PFSK-1 (cell line): Measurements from ENCODE around the gene RECQL.

Experiments
- FOXP2 ChIP-seq: optimal IDR thresholded peaks from 2 replicates; pipeline ENCODE3; 2011; ENCODE audit warnings: borderline replicate concordance, control low read depth, inconsistent platforms; ENCODE audit not compliant: insufficient read depth; ENCODE audit errors: extremely low read length, extremely low read depth
- POLR2AphosphoS5 ChIP-seq: IDR thresholded peaks from 2 replicates; pipeline ENCODE4 v1.6.1; 2012; ENCODE audit warnings: low read depth, mild to moderate bottlenecking, control low read depth, low read length, moderate library complexity
- SIN3A ChIP-seq: IDR thresholded peaks from 2 replicates; pipeline ENCODE4 v1.6.1; 2012; ENCODE audit warnings: mild to moderate bottlenecking, low read length, moderate library complexity, borderline replicate concordance; ENCODE audit not compliant: insufficient read depth
- TAF1 ChIP-seq: IDR thresholded peaks from 2 replicates; pipeline ENCODE4 v1.6.1; 2012; ENCODE audit warnings: low read length, control low read depth, borderline replicate concordance; ENCODE audit not compliant: insufficient read depth
- TF ChIP-seq, protein P1 (sequence below), 2 experiments: IDR thresholded peaks; 2 replicates each; pipeline versions ENCODE4 v1.6.1 to v1.8.0; 2011 to 2012; ENCODE audit warnings: low read depth in 2 of 2, low read length in 2 of 2, control low read depth in 1 of 2, inconsistent platforms in 1 of 2, mild to moderate bottlenecking in 1 of 2, moderate library complexity in 1 of 2; ENCODE audit not compliant: insufficient read depth in 1 of 2

The RECQL gene

DNA sequence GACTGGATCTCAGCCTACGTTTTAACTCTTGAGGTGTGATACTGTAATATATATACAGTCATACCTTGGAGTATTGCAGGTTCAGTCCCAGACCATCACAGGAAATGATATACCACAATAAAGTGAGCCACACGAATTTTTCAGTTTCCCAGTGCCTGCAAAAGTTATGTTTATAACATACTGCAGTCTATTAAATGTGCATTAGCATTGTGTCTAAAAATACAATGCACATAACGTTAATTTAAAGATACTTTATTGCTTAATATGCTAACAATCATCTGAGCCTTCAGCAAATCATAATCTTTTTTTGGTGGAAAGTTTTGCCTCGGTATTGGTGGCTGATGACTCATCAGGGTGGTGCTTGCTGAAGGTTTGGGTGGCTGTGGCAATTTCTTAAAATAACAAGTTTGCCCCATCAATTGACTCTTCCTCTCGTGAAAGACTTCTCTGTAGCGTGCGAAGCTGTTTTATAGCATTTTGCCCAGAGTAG lies 45.1 kb downstream of the RECQL start:
- TF ChIP-seq FOXP2 = no peak
- TF ChIP-seq, protein P1, sequence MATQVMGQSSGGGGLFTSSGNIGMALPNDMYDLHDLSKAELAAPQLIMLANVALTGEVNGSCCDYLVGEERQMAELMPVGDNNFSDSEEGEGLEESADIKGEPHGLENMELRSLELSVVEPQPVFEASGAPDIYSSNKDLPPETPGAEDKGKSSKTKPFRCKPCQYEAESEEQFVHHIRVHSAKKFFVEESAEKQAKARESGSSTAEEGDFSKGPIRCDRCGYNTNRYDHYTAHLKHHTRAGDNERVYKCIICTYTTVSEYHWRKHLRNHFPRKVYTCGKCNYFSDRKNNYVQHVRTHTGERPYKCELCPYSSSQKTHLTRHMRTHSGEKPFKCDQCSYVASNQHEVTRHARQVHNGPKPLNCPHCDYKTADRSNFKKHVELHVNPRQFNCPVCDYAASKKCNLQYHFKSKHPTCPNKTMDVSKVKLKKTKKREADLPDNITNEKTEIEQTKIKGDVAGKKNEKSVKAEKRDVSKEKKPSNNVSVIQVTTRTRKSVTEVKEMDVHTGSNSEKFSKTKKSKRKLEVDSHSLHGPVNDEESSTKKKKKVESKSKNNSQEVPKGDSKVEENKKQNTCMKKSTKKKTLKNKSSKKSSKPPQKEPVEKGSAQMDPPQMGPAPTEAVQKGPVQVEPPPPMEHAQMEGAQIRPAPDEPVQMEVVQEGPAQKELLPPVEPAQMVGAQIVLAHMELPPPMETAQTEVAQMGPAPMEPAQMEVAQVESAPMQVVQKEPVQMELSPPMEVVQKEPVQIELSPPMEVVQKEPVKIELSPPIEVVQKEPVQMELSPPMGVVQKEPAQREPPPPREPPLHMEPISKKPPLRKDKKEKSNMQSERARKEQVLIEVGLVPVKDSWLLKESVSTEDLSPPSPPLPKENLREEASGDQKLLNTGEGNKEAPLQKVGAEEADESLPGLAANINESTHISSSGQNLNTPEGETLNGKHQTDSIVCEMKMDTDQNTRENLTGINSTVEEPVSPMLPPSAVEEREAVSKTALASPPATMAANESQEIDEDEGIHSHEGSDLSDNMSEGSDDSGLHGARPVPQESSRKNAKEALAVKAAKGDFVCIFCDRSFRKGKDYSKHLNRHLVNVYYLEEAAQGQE (IDR thresholded peaks at IDR 0.05; ENCODE audit: insufficient read depth in 1 of 2, low read depth in 2 of 2, low read length in 2 of 2) = no peak
- no peak for TF ChIP-seq SIN3A
- no peak for TF ChIP-seq TAF1
- no peak for TF ChIP-seq POLR2AphosphoS5

DNA sequence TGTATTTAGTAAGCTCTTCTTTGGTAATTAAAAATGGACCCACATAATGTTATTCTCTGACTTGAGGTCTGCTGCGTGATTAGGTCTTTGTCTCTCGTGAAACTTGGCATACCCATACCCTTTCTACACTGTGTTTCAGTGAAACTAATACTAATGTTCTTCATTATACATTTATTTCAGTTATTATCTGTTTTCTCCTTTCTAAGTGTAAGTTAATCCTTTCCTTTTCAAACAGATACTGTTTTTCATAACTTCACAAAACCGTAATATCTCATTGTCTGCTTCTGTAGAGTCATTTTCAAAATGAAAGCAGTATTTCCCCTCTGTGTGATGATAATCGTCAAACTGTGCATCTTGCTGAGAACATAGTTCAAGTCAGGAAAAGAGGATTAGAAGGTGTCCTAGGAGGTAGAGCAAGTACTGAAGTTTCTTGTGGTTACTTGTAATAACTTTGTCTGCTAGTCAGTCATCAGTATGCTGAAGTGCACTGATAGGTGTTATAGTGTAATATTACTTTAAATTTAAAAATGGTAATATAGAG lies 48.1 kb downstream of the RECQL start:
- TF ChIP-seq FOXP2 (no peak), TAF1 (no peak), SIN3A (no peak), POLR2AphosphoS5 (no peak)
- TF ChIP-seq, protein P1 (IDR thresholded peaks at IDR 0.05; ENCODE audit: insufficient read depth in 1 of 2, low read depth in 2 of 2, low read length in 2 of 2) = no peak

DNA sequence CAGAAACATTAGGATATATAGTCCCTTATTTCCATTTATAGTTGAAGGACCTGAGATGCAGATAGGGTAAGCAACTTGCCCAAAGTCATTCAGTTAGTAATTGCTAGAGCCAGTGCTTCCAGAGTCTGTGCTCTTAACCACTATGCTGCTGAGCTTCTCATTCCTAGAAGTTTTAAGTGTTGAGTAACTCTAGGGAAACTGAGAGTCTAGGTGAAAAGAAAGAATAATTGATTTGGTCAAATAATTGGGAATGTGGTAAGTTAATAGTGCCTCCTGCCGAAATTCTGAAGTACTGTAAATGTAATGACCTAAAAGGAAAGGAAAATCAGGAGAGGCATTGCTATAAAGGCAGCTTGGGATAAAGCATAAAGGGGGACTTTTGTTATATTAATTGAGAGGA lies 49.9 kb downstream of the RECQL start:
- TF ChIP-seq FOXP2 (no peak), POLR2AphosphoS5 (no peak), TAF1 (no peak), SIN3A (no peak)
- TF ChIP-seq, protein P1 (IDR thresholded peaks at IDR 0.05; ENCODE audit: insufficient read depth in 1 of 2, low read depth in 2 of 2, low read length in 2 of 2) = no peak

DNA sequence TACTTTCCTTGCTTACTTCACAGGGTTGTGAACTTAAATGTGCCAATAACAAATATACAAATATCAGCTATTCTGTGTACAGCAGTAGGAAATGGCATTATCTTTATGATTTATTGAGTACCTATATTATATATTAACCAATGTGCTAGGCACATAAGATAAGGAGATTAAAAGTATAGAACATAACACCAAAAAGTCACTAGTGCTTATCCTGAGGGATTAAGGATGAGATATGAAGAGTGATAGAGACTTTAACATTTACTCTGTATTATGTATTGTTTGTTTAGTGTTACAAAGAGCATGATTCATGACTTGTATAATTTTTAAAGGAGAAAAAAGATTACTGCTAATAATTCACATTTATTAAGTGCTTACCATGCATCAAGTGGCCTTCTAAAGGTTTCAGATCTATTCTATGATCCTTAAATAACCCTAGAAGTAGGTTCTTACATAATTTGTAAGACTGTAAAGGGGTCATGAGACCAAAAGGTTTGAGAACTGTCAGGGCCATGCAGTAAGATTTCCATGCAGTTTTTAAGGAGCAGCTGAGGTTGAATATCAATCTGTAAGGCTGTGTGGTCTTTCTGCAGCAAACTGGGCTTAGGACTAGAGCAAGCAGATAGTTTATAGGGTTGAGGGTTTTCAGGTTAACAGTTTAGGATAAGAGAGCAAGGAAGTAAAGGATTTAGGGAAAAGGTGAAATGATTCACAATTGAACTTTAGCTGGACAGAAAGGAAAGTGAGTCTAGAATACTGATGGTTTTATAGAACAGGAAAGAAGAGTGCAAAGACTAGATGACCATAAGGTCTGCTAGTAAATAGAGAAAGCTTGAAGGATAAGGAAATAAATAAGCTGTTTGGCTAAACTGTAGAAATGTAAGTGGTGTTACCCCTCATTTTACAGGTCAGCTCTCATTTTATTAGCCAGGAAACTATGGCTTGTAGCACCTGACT lies 57.0 kb downstream of the RECQL start:
- TF ChIP-seq SIN3A (no peak), FOXP2 (no peak), TAF1 (no peak), POLR2AphosphoS5 (no peak)
- TF ChIP-seq, protein P1 (IDR thresholded peaks at IDR 0.05; ENCODE audit: insufficient read depth in 1 of 2, low read depth in 2 of 2, low read length in 2 of 2) = no peak
